H1 (cell line): ENCODE data around the gene SFRP5.

Experiments
- HDAC6 ChIP-seq: IDR thresholded peaks from one replicate; pipeline ENCODE4 v1.7.1; 2012; ENCODE audit warnings: low read depth, mild to moderate bottlenecking, inconsistent platforms, low read length, moderate library complexity
- POLR2AphosphoS5 ChIP-seq: IDR thresholded peaks from 2 replicates; pipeline ENCODE4 v1.6.1; 2011; ENCODE audit warnings: low read depth, low read length
- TAF1 ChIP-seq: IDR thresholded peaks from 2 replicates; pipeline ENCODE4 v1.6.1; 2011; ENCODE audit warnings: mild to moderate bottlenecking, low read depth, low read length
- TBP ChIP-seq: IDR thresholded peaks from 2 replicates; pipeline ENCODE4 v1.6.1; 2011; ENCODE audit warnings: low read depth, low read length, improper control_type of control experiment
- ZNF274 ChIP-seq: IDR thresholded peaks from 2 replicates; pipeline ENCODE4 v1.7.0; 2012; ENCODE audit warnings: low read length, borderline replicate concordance; ENCODE audit errors: extremely low read depth

DNA sequence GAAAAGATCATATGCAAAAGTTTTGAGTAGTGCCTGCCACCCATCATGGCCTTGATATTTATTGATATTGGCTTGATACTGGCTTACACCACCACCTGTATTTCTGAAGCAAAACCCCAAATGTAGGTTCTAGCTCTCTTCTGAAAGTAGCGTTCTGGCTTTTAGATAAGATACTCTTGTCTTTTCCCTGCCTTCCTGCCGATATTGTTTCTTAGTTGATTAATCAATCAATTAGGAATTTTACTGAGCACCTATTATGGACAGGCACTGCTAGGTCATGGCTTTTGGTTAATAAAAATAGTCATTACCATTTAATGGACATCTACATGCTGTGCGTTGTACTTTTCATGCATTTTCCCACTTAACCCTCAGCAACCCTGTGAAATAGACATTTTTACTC is 7.9 kb downstream of the SFRP5 start:
- TF ChIP-seq TAF1 (no peak), ZNF274 (no peak), POLR2AphosphoS5 (no peak), HDAC6 (no peak), TBP (no peak)
